EL (cell line): Measurements from ENCODE around the gene HOXA1.
A peak's percentile ranks its signal among the peaks of the same experiment; 100 is the strongest.

ENCODE experiments used
- DNase-seq: peaks from one replicate; pipeline ENCODE4 v3.0.0-alpha.2; 2016

The HOXA1 gene

DNA sequence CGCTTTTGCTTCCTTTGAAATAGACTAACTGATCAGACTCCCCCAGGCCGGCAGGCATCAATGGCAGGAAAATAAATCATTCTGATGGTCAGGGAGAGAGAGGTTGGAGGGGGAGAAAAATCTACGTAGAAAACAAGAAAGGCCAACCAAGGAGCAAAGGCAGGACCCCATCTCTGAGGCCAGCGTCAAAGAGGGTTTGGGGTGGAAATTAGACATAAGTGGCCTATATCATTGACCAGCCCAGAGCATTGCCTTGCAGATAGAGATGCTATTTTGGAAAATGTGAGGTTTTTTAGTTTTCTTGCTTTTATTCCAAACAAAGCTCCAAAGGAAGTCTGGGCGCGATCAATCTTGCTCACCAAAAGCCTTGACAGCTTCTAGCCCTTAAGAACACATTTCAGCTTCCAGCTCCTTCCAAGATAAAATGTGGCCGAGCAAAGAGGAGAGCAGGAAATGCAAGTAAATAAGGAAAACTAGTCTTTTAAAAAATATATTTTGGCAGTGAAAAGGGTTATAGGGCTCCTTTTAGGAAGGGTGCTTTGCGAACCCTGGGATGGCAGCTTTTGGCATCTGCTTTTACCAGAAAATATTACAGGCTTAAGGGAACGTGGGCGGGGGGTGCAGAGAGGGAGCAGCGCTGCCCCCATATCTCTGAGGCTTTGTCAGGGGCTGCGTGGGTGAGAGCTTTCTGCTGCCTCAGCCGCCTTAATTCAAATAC is 8.7 kb upstream of the HOXA1 start:
- DNase-seq, result no peak

DNA sequence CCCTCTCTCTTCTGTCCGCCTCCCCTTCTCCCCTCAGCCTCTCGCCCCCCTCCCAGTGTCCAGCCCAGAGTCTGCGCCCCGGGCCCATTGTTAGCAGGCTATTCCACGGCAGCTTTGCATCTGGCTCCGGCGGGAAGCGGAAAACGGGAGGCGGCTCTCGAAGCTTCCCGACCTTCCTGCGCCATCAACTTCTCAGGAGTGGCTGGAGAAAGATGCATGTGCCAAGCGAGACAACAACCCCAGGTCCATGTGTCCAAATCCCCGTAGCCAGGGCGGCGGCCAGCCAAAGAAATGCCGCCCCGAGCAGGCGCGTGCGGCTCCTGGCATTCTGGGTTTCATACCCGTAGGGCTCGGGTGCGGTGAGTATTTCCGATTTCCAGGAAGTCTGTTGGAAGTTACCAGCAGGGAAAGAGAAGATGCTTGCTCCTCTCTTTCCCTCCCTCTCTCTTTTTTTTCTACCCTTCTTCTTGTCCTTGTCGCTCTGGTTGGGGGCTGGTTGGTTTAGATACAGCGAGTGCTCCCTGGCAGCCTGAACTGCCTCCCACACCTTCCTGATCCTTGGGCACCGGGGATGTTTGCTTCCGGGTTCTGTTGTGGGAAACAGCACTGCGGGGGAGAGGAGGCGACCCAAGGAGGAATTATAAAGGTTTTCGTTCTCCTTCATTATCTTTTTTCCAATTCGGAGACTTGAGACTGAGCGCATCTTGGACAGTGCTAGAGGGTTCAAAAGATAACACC is 7.9 kb upstream of the HOXA1 start:
- DNase-seq, result no peak

DNA sequence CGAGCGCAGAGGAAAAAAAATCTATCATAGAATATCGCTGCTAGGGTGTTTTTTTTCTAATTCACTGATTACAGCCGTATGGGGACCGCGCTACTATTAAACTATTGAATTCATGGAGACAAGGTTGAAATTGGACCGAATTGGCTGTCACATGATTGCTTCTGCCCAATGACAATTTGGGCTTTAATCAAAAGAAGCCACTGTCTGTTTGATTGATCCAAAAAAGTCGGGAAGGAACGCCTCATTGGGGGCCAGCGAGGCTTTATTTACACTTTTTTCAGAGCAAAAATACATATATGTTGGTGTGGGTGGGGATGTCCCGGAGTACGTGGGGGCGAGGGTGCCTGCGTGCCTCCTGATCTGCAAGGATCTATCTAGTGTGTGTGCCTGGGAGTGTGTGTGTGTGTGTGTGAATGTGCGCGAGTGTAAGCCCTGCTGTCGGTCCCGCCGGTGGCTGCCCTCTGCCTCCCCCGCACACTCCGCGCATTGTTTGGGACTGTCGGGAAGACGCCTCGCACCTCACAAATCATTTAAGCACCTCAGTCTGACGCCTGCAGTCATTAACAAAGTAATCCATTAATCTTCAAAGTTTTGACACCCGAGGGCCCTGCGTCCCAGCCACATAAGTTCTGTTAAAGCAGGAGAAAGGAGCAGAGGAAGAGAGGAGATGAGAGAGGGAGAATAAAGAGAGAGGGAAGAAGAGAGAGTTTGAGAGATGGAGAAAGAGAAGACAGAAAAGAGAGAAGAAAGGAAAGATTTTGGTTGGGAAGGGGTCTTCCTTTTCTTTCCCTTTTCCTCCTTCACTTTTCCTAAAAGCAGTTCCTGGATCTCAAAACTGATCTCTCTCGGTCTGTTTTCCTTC is 7.0 kb upstream of the HOXA1 start, which contains the start of gene HOXA2:
Gene HOXA2 (minus strand): TSS at position 103 of the 862 bp plus-strand sequence. CDS start 183 bp downstream, outside the sequence.
- DNase-seq, result no peak

DNA sequence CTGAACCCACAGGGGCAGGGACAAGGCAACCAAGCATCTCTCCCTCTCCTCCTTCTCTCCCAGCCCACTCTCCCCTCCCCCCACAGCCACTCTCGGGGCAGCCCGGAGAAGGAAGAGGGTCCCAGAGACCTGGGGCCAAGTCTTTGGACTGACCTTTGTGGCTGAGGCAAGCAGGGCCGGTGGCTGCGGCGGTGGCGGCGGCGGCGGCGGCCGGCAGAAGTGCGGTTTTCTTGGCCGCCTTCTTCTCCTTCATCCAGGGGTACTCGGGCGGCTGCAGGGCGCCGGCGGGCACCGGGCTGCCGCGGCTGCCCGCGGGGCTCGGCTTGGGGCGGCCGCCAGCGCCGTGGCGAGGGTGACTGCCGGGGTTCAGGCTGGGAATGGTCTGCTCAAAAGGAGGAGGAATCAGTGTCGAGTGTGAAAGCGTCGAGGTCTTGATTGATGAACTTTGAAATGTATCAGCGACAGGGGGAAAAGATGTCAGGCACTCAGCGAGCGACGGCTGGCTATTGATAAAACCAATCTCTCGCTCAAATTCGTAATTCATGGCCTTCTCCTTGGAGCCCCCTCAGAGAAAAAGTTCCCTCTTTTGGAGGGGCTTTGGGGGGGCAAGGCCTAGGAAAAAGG is 6.3 kb upstream of the HOXA1 start:
- no peak for DNase-seq

DNA sequence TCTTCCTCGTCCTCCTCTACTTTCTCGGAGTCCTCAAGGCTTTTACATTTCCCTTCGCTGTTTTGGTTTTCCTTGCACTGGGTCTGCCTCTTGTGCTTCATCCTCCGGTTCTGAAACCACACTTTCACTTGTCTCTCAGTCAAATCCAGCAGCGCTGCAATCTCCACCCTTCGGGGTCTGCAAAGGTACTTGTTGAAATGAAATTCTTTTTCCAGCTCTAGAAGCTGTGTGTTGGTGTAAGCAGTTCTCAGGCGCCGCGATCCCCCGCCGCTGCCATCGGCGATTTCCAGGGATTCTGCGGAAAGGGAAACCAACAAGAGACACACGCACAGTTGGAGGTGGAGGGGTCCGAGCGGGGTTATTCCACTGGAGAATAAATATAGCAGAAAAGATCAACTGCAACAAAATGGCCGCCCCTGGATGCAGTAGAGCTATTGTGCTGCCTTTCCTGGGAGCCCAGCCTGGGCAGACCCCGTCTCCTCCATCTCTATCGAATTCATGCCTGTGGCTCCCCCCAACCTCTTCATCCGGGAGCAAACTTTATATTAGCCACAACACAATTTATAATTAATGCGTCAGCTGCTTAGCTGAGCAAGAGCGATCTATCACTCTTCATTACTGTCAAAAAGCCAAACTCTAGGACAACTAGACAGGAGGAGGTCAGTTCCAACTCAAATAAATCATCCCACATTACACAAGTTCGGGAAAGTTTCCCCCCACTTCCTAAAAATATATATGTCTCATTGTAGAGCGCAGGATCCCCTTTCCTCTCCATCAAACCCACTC is 5.6 kb upstream of the HOXA1 start:
- DNase-seq, result no peak

DNA sequence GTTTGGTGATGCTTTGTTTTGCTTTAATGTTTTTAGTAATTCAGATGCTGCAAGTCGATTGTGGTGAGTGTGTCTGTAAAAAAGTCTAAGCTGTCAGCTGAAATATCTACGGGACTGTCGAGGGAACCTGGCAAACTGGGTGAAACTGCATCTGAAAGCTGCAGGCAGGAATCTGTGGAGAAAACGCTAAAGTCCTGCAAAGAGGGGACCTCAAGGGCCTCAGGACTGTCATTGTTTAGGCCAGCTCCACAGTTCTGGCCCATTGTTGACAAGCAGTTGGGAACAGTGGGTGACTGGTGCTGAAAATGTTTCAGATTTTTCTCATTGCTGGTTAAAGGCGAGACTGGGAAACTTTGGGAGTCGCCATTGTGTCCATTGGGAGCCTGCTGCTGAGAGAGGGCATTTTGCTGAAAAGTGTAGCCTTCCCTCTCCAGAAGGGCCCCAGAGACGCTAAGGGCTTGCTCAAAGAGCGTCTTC is 4.9 kb upstream of the HOXA1 start:
- DNase-seq, result no peak

DNA sequence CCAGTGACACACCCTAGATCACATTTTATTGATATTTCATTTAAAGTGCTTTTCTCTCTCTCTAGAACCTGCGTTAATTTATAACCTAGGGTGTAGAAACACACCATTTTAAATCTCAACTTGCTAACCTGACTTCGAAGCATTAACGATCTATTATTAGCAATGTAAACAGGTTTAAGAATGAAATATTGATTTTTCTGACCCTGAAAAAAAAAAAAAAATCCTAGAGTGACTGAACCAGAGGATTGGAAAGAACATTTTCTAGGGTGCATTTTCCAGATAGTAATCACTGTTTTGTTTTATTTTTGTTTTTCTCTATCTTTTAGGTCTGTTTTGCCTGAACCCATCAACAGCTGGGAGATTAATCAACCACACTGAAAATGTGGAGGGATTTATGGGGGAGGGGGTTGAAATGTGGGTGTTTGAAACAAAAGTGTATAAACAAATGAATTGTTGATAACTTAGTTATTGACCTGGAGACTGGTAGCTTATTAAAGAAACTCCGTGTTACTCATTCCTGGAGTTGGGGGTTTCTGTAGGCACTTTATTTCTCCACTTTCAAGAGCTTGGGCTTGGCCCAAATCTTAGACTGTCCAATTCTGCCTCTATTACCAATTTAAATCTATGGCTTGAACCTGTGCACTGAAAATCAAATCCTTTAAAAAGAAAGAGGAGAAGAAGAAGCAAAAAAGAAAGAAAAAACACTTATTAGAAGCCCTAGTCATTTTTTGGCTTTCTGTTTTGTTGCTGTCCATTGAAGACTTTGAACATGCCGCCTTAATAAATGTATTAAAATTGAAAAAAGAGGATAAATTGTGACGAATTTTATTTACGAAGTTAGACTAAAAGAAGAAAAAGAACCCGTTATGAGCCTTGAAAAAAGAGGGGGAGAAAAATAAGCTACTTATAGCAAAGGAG is 3.9 kb upstream of the HOXA1 start:
- DNase-seq, result no peak

DNA sequence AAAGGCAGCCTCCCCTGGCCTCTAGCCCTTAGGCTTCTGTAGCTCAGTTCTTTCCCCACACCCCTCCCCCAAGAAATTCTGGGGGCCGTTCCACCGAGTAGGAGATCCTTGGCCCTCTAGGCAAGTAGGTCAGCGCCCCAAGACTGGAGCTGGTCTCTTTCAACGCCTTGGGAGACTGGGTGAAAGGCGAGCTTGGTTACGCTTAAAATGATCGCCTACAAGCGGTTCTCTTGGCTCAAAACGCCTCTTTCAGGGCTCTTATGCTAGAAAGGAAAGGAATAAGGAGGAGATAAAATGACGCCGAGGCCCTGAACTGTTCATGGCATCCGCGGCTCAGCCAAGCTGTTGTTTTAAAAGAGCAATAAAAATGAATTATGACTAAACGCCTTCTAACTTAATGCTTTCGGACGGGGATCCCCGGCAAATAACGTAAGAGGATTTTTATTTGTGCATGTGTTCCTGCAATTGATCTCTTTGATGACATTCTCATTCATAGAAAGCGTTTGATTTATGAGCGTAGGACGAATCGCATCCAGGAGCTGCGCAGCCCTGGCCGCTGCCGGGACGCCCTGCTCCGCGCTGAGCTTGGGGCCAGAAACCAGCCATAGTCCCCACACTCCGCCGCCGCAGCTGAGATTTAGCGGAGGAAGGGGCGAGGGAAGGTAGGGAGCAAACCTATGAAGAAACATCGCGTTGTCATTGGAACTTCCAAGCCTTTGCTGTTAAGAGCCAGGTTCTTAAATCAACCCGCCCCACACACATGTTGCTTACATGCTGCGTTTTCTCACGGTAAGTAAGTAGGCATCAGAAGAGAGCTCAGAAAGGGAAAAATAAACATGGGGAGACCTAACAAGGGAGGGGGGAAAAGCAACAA is 3.0 kb upstream of the HOXA1 start:
- DNase-seq, result no peak

DNA sequence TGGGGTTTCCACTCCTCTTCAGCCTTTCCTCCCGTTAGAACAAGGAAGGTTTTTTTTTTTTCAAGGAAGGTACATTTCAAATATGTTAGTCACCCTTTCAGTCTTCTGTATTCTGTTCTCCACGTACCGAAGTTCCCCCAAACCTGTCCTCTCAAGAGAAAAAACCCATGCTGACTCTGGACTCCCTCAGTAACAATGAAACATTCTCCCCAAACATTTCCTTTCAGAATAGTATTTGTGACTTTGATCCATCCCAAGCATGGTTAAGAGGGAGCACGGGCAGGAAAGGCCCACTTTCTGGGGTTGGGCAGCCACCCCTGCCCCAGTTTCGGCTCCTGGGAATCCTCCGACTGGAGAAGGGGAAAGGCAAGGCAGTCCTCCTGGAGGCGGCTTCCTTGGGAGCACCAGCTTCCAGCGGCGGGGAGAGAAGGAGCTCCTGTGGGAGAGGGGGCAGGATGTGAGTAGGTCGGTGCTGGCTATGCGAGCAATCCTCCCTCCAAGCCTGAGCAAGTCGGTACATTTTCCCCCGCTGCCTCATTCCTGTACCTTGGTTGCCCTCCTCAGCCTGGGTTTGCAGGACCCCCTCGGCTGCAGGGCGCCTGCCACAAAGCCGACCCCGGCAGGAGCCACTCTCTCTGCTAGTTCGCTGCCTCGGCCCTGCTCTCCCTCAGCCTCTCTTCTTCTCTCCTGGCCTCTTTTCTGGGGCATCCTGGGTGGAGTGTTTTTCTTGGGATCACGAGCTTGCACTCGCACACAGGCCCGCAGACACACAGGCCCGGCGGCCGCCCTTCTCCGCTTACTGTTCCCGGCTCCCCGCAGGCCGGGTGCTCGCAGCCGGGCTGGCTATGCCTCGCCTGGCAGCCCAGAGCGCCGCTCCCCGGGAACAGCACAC is 2.1 kb upstream of the HOXA1 start:
- no peak for DNase-seq

DNA sequence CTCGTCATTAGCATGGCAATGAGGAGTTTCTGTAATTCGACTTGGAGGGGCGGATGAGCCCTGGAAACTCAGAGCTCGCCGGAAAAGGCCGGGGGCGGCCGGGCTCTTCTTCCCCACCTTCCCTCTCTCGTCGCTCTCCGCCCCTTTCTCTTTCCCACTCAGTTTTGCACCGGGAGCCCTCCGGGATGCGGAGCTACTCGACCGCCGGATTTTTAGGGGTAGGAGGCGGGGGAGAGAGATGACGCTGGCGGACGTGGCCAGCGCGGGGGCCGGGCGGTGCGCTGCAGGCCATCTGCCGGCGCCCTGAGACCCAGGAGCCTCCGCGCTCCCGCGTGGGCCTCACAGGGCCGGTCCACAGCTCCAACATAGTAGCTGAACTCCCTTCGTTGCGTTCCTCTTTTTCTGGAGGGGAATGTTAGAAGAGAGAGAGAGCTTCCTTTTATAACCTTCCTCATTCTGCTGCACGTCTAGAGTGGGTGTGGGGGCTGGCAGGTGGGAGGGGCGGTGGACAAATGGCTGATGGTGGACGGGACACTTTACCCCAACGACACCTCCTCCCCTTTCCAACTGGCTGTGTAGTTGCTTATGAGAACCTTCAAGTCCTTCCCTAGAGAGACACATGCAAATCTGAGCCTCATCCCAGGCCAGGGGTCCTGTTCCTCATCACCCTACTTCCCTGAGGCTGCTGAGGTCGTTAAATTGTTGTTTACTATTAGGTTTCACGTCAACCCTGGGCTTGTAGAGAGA is 1.1 kb upstream of the HOXA1 start:
- DNase-seq, result peak; percentile 69

DNA sequence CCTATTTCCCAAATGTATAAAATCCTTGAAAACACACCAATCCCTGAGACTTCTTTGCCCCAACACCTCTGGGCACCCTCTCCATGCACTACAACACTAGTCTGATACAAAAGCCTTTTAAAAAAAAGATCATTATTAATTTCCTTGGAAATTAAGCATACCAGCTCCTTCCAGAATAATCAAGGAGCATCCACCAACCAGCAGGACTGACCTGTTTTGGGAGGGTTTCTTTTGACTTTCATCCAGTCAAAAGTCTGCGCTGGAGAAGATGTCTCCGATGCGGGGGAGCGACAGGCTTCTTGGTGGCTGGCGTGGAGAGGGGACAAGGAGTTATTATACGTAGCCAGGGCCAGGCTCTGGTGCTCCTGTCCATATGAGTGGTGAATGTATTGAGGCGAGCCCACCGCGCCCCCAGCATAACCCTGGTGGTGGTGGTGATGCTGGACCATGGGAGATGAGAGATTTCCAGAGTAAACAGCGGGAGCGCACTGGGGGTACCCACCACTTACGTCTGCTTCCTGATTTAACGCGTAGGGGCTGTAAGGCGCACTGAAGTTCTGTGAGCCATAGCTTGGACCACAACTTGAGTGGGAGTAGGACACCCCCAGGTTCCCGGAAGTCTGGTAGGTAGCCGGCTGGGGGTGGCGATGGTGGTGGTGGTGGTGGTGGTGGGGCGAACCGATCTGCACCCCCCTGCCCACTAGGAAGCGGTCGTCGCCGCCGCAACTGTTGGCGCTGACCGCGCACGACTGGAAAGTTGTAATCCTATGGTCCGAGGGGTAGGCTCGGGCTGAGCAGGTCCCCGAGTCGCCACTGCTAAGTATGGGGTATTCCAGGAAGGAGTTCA is 527 bp downstream of the HOXA1 start:
- DNase-seq, result no peak

DNA sequence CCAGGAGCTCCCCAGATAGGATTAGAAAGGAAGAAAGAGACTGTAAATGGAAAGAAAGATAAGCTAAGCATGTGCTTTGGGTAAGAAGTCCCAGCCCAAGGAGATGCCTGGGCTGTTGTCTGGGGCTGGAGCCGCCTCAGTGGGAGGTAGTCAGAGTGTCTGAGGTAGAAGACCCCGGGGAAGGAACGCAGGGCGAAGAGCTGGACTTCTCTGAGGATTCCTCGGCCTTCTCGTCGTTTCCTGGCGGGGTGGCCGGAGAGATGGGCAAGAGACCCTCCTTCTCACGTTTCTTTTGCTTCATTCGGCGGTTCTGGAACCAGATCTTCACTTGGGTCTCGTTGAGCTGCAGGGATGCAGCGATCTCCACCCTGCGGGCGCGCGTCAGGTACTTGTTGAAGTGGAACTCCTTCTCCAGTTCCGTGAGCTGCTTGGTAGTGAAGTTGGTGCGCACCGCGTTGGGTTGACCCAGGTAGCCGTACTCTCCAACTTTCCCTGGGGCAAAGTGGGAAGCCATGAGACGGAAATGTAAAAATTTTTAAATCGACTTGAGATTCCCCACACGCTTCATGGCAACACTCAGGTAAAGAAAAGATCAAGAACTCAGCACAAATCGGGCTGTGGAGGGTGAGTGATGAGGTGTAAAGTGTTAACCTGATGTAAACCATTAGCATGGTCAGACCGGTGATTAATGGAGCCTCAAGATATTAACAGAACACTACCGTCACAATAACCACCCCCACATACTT is 1.3 kb downstream of the HOXA1 start:
- no peak for DNase-seq

DNA sequence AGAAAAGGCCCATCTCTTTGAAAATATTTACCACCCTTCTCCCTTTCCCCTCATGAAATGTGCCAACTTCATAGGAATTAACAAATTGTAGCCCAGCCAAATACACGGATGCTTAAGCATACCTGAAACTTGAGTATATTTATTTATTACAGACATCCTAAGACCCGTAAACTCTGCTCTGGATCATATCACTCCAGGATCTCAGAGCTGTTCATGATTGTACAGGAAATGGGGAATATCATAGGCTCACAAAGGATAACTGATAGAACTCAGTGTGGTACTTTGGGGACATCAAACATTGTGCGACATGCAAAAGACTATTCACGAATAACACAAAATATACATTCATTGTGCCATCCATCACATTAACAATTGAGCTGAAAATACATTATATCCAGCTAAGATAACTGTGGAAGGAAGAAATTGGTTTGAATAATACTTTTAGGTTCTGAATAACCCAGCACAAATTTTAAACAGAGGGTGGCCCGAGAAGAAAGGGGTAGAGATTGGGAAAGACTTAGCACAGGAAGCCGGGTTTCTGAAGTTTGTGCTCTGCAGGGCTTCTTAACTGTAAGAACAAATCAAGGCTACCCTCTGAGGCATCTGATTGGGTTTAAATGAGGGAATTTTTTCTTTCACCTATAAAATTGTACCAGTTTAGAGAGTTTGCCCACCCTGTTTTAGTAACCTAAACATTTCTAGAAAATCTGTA is 2.5 kb downstream of the HOXA1 start:
- DNase-seq, result no peak

DNA sequence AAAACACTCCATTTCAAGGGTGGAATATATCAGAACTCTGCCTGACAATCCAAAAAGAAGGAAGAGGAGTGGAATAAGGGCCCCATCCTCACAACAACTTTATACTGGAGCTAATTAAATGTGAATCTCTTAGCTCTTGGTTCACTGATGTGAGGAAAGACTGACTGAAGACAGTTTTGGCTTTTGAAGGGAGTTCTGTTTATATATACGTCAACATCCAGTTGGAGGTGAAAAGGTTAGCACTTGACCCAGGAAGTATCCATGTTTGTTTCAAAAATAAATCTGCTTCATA is 3.0 kb downstream of the HOXA1 start:
- no peak for DNase-seq

DNA sequence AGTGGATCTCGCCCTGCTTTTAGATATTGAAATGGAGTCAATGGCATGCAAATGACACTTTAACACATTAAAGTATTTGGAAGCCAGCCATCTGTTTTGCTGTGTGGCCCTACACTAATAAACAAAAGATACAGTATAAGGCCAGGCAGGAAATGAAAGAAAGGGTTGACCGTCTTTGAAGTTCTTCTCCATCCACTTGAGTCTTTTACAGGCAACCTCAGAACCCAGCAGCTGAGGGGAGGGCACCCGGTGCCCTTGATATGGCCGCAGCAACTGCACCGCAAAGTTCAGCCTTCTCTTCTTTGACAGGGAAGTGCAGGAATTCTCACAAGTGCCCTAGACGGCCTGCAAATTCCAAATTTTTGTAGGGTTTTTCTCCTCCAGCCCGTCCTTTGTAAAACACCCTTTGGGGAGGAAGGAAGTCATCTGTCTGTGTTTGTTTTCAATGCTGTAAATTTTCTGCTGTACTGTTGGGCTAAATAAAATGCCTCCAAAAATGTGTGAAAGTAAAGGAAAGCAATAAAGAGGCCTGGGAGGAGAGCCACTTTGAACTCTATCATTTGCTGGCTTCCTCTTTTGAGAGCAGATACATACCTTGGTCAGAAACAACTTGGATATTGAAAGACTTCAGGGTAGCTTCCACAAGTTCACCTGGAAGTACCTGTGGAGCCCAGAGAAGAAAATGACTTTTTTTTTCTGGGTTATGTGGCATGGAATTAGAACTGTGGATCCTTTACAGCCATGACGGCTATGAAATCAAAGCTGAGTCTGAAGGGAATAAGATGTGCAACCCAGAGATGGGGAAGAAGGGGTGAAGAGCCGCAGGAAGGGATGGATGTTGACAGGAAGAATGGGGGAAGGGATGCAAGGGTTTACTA is 3.6 kb downstream of the HOXA1 start:
- DNase-seq, result no peak
